Activated CD4-positive, CD25-positive, alpha-beta regulatory T cell treated with anti-CD3 and anti-CD28 coated beads, Interleukin-2, amount 50 U/mL, for 16 hours (primary cell): ENCODE data around the gene TCP11X2.
"Not testable (repeated sequence)": the region's sequence is repeated elsewhere in the genome, so short reads cannot be mapped to it uniquely, and the experiment has no call there.

Experiments used
- DNase-seq: peaks from one replicate; pipeline ENCODE4 v3.0.0-alpha.2; 2020; ENCODE audit warnings: low read depth, low spot score

TCP11X2 gene

GRCh38 chrX:102471762-102472220, at the start of gene TCP11X2:
Gene TCP11X2 (minus strand): TSS chrX:102471812.
- DNase-seq: not testable (repeated sequence)

GRCh38 chrX:102517326-102517725, 45.7 kb upstream of the TCP11X2 start:
- DNase-seq: no peak

GRCh38 chrX:102515975-102516941, 44.6 kb upstream of the TCP11X2 start, which contains the start of gene TMSB15A:
Gene TMSB15A (minus strand): TSS chrX:102516739.
- DNase-seq: peak; percentile 10

- DNase-seq: no peak
Observed at GRCh38 chrX:102514536-102514935, 42.9 kb upstream of the TCP11X2 start.

- no peak for DNase-seq
Observed at GRCh38 chrX:102498732-102499131, 27.1 kb upstream of the TCP11X2 start.

- no peak for DNase-seq
Observed at GRCh38 chrX:102491766-102492165, 20.2 kb upstream of the TCP11X2 start.

GRCh38 chrX:102478765-102479164, 7.2 kb upstream of the TCP11X2 start:
- DNase-seq: not testable (repeated sequence)

- not testable (repeated sequence) for DNase-seq
Observed at GRCh38 chrX:102470215-102470614, 1.4 kb downstream of the TCP11X2 start.

GRCh38 chrX:102458615-102459014, 13.0 kb downstream of the TCP11X2 start:
- DNase-seq: not testable (repeated sequence)

GRCh38 chrX:102439908-102440307, 31.7 kb downstream of the TCP11X2 start, which contains the start of gene NXF2B:
Gene NXF2B (minus strand): TSS chrX:102440008. CDS start chrX:102380036, 59,972 bp downstream.
- DNase-seq: not testable (repeated sequence)

GRCh38 chrX:102414493-102414892, 57.1 kb downstream of the TCP11X2 start:
- DNase-seq: not testable (repeated sequence)
